Vagina (tissue), 2 donors: Measurements from ENCODE around the gene NDUFS7. TPM values are rescaled to one million over a fixed set of nuclear protein-coding genes. Genes with fewer than 3 reads are reported as not detected.

Experiments used
- DNase-seq, 2 donors: peaks; one replicate each; pipeline ENCODE4 v3.0.0-alpha.2; 2017; ENCODE audit errors: extremely low spot score in 2 of 2
- H3K27ac ChIP-seq: fragments of 200-600 bp; sonication (generic); one replicate; pipeline ENCODE4 v1.5.1; 2019
- H3K27me3 ChIP-seq: fragments of 200-600 bp; sonication (generic); one replicate; pipeline ENCODE4 v1.5.1; 2019
- H3K36me3 ChIP-seq, 2 donors: fragments of 200-600 bp; sonication (generic); one replicate each; pipeline ENCODE4 v1.5.1; 2017 to 2019
- H3K4me1 ChIP-seq: fragments of 200-600 bp; sonication (generic); one replicate; pipeline ENCODE4 v1.5.1; 2019
- H3K4me3 ChIP-seq, 2 donors: fragments of 200-600 bp; sonication (generic); 1 replicate in 1 of 2; 2 replicates in 1 of 2; pipeline ENCODE4 v1.5.1; 2016 to 2019
- H3K9me3 ChIP-seq: fragments of 200-600 bp; sonication (generic); one replicate; pipeline ENCODE4 v1.5.1; 2019
- CTCF ChIP-seq, 3 experiments: fragments of 450-650 bp in 2 of 3; fragments of 200-600 bp in 1 of 3; sonication (generic) in 1 of 3; IDR thresholded peaks; one replicate each; pipeline ENCODE4 v1.5.1; 2017 to 2019; ENCODE audit warnings: antibody characterized with exemption in 3 of 3, mild to moderate bottlenecking in 2 of 3, moderate library complexity in 2 of 3
- POLR2A ChIP-seq, 2 donors: fragments of 450-650 bp; IDR thresholded peaks; one replicate each; pipeline ENCODE4 v1.6.1; 2017; ENCODE audit warnings: antibody characterized with exemption in 2 of 2, mild to moderate bottlenecking in 2 of 2, moderate library complexity in 2 of 2
- POLR2AphosphoS5 ChIP-seq, 2 donors: sonication (generic); formaldehyde crosslinking; IDR thresholded peaks; one replicate each; pipeline ENCODE4 v1.9.0; 2017; ENCODE audit warnings: antibody characterized with exemption in 2 of 2, mild to moderate bottlenecking in 2 of 2, low read depth in 1 of 2; ENCODE audit not compliant: insufficient read depth in 1 of 2
- intact Hi-C: fragments of 100-400 bp; cut with DNase I; formaldehyde crosslinking; loops from one replicate; pipeline ENCODE4 v1.15.1; 2023
- total RNA-seq: library from RNA; depleted of rRNA; stranded (reverse); fragments of >200 nt; gene quantifications from one replicate; pipeline ENCODE4 v1.2.3, GENCODE V29; 2016

Gene NDUFS7
- total RNA-seq, 1 donor from 2014 or later, result 141 TPM

DNA sequence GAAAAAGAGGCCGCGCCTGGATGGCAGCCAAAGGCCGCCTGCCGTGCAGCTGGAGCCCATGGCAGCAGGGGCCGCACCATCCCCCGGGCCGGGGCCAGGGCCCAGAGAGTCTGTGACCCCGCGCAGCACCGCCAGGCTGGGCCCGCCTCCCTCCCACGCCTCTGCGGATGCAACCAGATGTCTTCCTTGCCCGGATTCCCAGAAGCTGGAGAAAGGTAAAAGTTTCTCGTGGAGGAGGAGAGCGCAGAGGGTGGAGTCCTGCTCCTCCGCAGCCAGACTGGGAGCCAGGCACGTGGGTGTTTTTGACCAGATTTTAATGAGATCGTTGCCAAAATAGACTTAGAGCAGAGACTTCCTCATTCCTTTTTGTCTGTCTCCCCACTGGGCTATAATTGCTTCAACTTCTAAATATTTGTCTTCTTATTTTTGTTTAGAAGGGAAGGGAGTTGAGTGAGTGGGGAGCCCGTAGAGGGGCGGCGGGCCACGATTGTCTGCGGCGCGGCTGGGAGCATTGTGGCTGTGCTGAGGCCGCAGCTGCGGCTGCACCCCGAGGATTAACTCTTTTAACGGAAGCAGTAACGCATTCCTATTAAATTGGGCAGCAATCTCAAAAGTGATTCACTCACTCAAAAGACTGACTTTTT lies 22.8 kb upstream of the NDUFS7 start:
- peaks cover 34% of the 10 kb centered on the region for H3K4me1 ChIP-seq
- H3K27ac ChIP-seq, result peak overlapping the region; percentile 74
- H3K9me3 ChIP-seq, result no peaks in the 10 kb centered on the region
- H3K27me3 ChIP-seq, result no peaks in the 10 kb centered on the region
- H3K4me3 ChIP-seq, result peak overlapping the region; percentile 17 to 33
- DNase-seq, result no peak
- H3K36me3 ChIP-seq, result peaks cover 0 to 45% of the 10 kb centered on the region in 2 donors
- intact Hi-C loops, result no loop called here
- TF ChIP-seq POLR2A (IDR thresholded peaks at IDR 0.05) (no peak), POLR2AphosphoS5 (IDR thresholded peaks at IDR 0.05; ENCODE audit: insufficient read depth in 1 of 2, low read depth in 1 of 2) (peak; percentile 55 to 74), CTCF (IDR thresholded peaks at IDR 0.05) (no peak)

DNA sequence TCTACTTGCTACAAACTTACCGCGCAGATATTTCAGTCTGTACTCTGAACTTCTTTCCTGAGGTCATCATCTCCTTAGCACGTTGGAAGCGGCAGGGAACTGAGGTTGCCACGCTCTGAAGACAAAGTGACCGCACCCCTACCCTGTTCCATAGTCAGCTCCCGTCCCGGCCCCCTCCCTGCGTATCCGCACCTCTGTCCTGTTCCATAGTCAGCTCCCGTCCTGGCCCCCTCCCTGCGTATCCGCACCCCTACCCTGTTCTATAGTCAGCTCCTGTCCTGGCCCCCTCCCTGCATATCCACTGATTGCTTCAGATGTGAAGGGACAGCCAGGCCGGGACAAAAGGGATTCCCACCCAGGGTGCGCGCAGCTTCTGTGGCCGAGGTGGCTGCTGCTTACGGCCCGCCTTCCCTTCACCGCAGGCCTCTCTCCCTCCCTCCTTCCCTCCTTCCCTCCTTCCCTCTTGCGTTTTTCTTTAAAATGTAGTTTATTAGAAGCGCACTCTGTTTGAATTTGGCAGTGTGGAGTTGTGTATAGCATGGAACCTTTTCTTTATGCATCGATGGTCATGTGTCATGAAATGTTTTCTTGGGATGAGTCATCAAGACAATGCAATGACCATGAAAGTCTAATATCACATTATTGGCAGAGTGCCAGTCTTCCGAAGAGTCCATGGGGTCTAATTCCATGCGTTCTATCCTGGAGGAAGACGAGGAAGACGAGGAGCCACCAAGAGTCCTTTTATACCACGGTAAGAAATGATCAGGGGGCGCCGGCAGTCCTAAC lies 21.9 kb upstream of the NDUFS7 start:
- DNase-seq, result no peak
- Histone ChIP-seq H3K4me3 (peak overlapping the region in 1 of 2 donors; percentile 17), H3K27me3 (no peaks in the 10 kb centered on the region), H3K9me3 (no peaks in the 10 kb centered on the region), H3K4me1 (peaks cover 26% of the 10 kb centered on the region), H3K27ac (peak overlapping the region; percentile 74), H3K36me3 (peaks cover 0 to 47% of the 10 kb centered on the region in 2 donors)
- intact Hi-C loops, result no loop called here
- TF ChIP-seq CTCF (IDR thresholded peaks at IDR 0.05) (no peak), POLR2AphosphoS5 (IDR thresholded peaks at IDR 0.05; ENCODE audit: insufficient read depth in 1 of 2, low read depth in 1 of 2) (no peak), POLR2A (IDR thresholded peaks at IDR 0.05) (no peak)

DNA sequence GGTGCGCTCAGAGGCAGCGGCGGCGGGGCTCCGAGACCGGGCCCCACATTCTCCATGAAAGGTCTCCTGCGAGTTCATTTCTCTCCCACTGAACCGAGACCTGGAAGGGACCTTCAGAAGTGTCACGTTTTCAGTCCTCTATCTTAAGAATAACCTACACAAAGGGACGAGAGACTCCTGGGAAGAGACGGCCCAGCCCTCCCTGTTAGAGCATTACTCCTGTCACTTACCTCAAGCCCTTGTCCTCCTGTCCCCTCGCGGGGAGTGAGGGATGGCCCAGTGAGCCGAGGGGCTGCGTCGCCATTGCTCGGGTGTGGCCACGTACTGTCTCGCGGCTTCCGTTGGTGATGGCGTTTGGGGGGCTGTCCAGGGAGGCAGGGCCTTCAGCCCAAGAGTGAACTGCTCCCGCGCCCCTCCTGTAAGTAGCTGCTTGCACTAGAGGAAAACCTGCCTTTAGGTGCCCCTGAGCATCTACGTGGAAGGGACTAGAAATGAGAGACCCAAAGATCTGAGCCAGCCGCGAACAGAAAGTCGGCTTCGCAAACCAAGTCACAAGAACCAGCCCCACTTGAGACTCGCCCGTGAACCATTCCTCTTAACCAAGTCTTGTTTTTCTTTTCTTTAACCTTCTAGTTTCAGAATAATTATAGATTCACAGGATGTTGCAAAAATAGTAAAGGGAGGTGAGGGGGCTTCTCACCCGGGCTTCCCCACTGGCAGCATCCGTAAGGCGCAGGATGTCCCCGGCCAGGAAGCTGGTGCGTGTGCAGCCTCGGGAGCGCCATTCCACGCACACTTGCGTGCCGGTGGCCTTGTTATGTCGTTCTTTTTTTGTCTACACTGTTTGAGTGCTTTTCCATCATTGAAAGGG lies 21.1 kb upstream of the NDUFS7 start:
- no peak overlapping the region for H3K4me3 ChIP-seq
- H3K27me3 ChIP-seq, result no peaks in the 10 kb centered on the region
- TF ChIP-seq CTCF (IDR thresholded peaks at IDR 0.05) (no peak), POLR2A (IDR thresholded peaks at IDR 0.05) (no peak), POLR2AphosphoS5 (IDR thresholded peaks at IDR 0.05; ENCODE audit: insufficient read depth in 1 of 2, low read depth in 1 of 2) (no peak)
- no peak for DNase-seq
- H3K9me3 ChIP-seq, result no peaks in the 10 kb centered on the region
- intact Hi-C loops, result no loop called here
- peaks cover 0 to 52% of the 10 kb centered on the region in 2 donors for H3K36me3 ChIP-seq
- H3K4me1 ChIP-seq, result peaks cover 25% of the 10 kb centered on the region
- peak overlapping the region; percentile 74 for H3K27ac ChIP-seq

GRCh38 chr19:1363599-1363998 lies 20.1 kb upstream of the NDUFS7 start:
- TF ChIP-seq CTCF (IDR thresholded peaks at IDR 0.05) (no peak), POLR2A (IDR thresholded peaks at IDR 0.05) (no peak), POLR2AphosphoS5 (IDR thresholded peaks at IDR 0.05; ENCODE audit: insufficient read depth in 1 of 2, low read depth in 1 of 2) (no peak)
- H3K36me3 ChIP-seq, result peaks cover 0 to 51% of the 10 kb centered on the region in 2 donors

More at GRCh38 chr19:1363599-1363998, 20.1 kb upstream of the NDUFS7 start:
- intact Hi-C loops, result no loop called here
- Histone ChIP-seq H3K9me3 (no peaks in the 10 kb centered on the region), H3K27ac (no peak overlapping the region), H3K27me3 (no peaks in the 10 kb centered on the region), H3K4me3 (no peak overlapping the region), H3K4me1 (peaks cover 25% of the 10 kb centered on the region)
- no peak for DNase-seq
